ENCODE data around the gene DIP2C. TPM values are rescaled to one million over a fixed set of nuclear protein-coding genes. Genes with fewer than 3 reads are reported as not detected.

The DIP2C gene
- total RNA-seq, 3 donors from 2014 or later, result 17.1 to 48.2 (median 20.3) TPM

GRCh38 chr10:627032-627992 is 62.2 kb downstream of the DIP2C start:
- DNase-seq (ENCODE audit: low spot score in 2 of 2), result no peak
- TF ChIP-seq POLR2AphosphoS5 (IDR thresholded peaks at IDR 0.05) (no peak), POLR2A (IDR thresholded peaks at IDR 0.05) (no peak), CTCF (IDR thresholded peaks at IDR 0.05) (no peak)
- Histone ChIP-seq H3K27me3 (no peaks in the 10 kb centered on the region), H3K9me3 (no peaks in the 10 kb centered on the region), H3K4me3 (no peak overlapping the region), H3K4me1 (peaks cover 5 to 10% of the 10 kb centered on the region in 2 donors), H3K27ac (no peak overlapping the region), H3K36me3 (no peaks in the 10 kb centered on the region)
- intact Hi-C loops (cut with DNase I; ENCODE audit: low total_unique reads), result no loop called here

- H3K27me3 ChIP-seq, result no peaks in the 10 kb centered on the region
- intact Hi-C loops (cut with DNase I; ENCODE audit: low total_unique reads), result no loop called here
- no peaks in the 10 kb centered on the region for H3K9me3 ChIP-seq
- no peaks in the 10 kb centered on the region for H3K36me3 ChIP-seq
- H3K4me1 ChIP-seq, result peaks cover 5 to 10% of the 10 kb centered on the region in 2 donors
- peak overlapping the region; percentile 78 to 89 for H3K27ac ChIP-seq
- DNase-seq (ENCODE audit: low spot score in 2 of 2), result no peak
- H3K4me3 ChIP-seq, result peak overlapping the region in 1 of 3 donors; percentile 59
- no peak for TF ChIP-seq POLR2AphosphoS5 (IDR thresholded peaks at IDR 0.05)
- TF ChIP-seq POLR2A (IDR thresholded peaks at IDR 0.05), result no peak
- no peak for TF ChIP-seq CTCF (IDR thresholded peaks at IDR 0.05)
These were observed 63.4 kb downstream of the DIP2C start for GRCh38 chr10:625751-626711.

DNA sequence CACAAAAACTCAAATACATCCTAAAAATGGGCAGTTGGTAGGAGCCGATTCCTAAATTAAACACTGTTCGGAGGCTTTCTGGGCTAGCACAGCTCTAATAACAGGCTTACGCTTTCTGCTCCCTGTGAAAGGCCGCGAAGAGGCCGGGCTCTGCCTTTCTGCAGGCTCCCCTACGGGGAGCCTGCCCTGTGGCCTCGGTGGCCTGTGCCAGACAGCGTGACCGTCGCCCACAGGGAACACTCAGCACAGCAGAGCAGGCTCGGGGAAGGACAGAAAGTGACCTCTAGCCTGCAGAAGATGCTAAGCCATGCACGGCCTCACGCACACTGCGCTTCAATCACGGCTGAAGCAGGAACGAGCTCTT is 64.2 kb downstream of the DIP2C start:
- H3K27me3 ChIP-seq, result no peaks in the 10 kb centered on the region
- intact Hi-C loops (cut with DNase I; ENCODE audit: low total_unique reads), result no loop called here
- H3K9me3 ChIP-seq, result no peaks in the 10 kb centered on the region
- H3K4me1 ChIP-seq, result peaks cover 5 to 10% of the 10 kb centered on the region in 2 donors
- no peak for DNase-seq (ENCODE audit: low spot score in 2 of 2)
- TF ChIP-seq POLR2A (IDR thresholded peaks at IDR 0.05), result no peak
- no peak for TF ChIP-seq CTCF (IDR thresholded peaks at IDR 0.05)
- no peak for TF ChIP-seq POLR2AphosphoS5 (IDR thresholded peaks at IDR 0.05)
- H3K4me3 ChIP-seq, result peak overlapping the region in 2 of 3 donors; percentile 29 to 59
- H3K36me3 ChIP-seq, result no peaks in the 10 kb centered on the region
- peak overlapping the region; percentile 78 to 89 for H3K27ac ChIP-seq

GRCh38 chr10:624605-625332 is 64.7 kb downstream of the DIP2C start:
- Histone ChIP-seq H3K27ac (peak overlapping the region; percentile 78 to 89), H3K9me3 (no peaks in the 10 kb centered on the region), H3K4me3 (peak overlapping the region in 2 of 3 donors; percentile 29 to 59), H3K4me1 (peaks cover 5 to 10% of the 10 kb centered on the region in 2 donors), H3K27me3 (no peaks in the 10 kb centered on the region), H3K36me3 (no peaks in the 10 kb centered on the region)
- DNase-seq (ENCODE audit: low spot score in 2 of 2), result peak; percentile 63 to 70
- TF ChIP-seq POLR2AphosphoS5 (IDR thresholded peaks at IDR 0.05), result peak; percentile 67 to 97 (median 71)
- no peak for TF ChIP-seq CTCF (IDR thresholded peaks at IDR 0.05)
- intact Hi-C loops (cut with DNase I; ENCODE audit: low total_unique reads), result no loop called here
